ENCODE results near the gene GAN.

GAN gene

GRCh38 chr16:81360135-81360534, 45.4 kb downstream of the GAN start:
- no peak overlapping the region for H3K4me3 ChIP-seq (ENCODE audit: low read length)
- no peak for TF ChIP-seq EZH2phosphoT487 (IDR thresholded peaks at IDR 0.05; ENCODE audit: low read length)
- no peak for TF ChIP-seq EZH2 (optimal IDR thresholded peaks at IDR 0.05; ENCODE audit: low read depth, low read length)
- no peak for TF ChIP-seq CTCF (IDR thresholded peaks at IDR 0.05; ENCODE audit: low read length)
- H3K27me3 ChIP-seq (replicated peaks; ENCODE audit: insufficient read depth, low read length) = no peaks in the 10 kb centered on the region
- H3K4me1 ChIP-seq (ENCODE audit: low read length) = no peaks in the 10 kb centered on the region
- no peaks in the 10 kb centered on the region for H3F3A ChIP-seq (ENCODE audit: insufficient read depth, low read length)
- H3K9me2 ChIP-seq (replicated peaks; ENCODE audit: insufficient read depth, low read length) = no peaks in the 10 kb centered on the region
- H3K79me2 ChIP-seq (ENCODE audit: low read length) = no peaks in the 10 kb centered on the region
- H3K9me3 ChIP-seq (replicated peaks; ENCODE audit: insufficient read depth, low read length) = no peaks in the 10 kb centered on the region
- no peak overlapping the region for H3K4me2 ChIP-seq (ENCODE audit: low read depth, low read length)
- H3K27ac ChIP-seq (ENCODE audit: low read length) = no peak overlapping the region
- H2AFZ ChIP-seq (ENCODE audit: low read length) = no peak overlapping the region
- no peak for DNase-seq
- H3K9ac ChIP-seq (ENCODE audit: low read length) = no peak overlapping the region
- H3K36me3 ChIP-seq (replicated peaks; ENCODE audit: insufficient read depth, low read length) = no peaks in the 10 kb centered on the region
- no peaks in the 10 kb centered on the region for H4K20me1 ChIP-seq (ENCODE audit: insufficient read depth, low read length)

GRCh38 chr16:81365731-81366130, 51.0 kb downstream of the GAN start:
- no peaks in the 10 kb centered on the region for H3K79me2 ChIP-seq (ENCODE audit: low read length)
- H3K9me2 ChIP-seq (replicated peaks; ENCODE audit: insufficient read depth, low read length) = no peaks in the 10 kb centered on the region
- H2AFZ ChIP-seq (ENCODE audit: low read length) = no peak overlapping the region
- no peak for DNase-seq
- H3K9me3 ChIP-seq (replicated peaks; ENCODE audit: insufficient read depth, low read length) = no peaks in the 10 kb centered on the region
- no peaks in the 10 kb centered on the region for H3K36me3 ChIP-seq (replicated peaks; ENCODE audit: insufficient read depth, low read length)
- H3K4me3 ChIP-seq (ENCODE audit: low read length) = no peak overlapping the region
- no peaks in the 10 kb centered on the region for H4K20me1 ChIP-seq (ENCODE audit: insufficient read depth, low read length)
- no peaks in the 10 kb centered on the region for H3K27me3 ChIP-seq (replicated peaks; ENCODE audit: insufficient read depth, low read length)
- H3K4me2 ChIP-seq (ENCODE audit: low read depth, low read length) = no peak overlapping the region
- H3F3A ChIP-seq (ENCODE audit: insufficient read depth, low read length) = no peaks in the 10 kb centered on the region
- H3K9ac ChIP-seq (ENCODE audit: low read length) = no peak overlapping the region
- peaks cover 10% of the 10 kb centered on the region for H3K4me1 ChIP-seq (ENCODE audit: low read length)
- H3K27ac ChIP-seq (ENCODE audit: low read length) = no peak overlapping the region
- TF ChIP-seq CTCF (IDR thresholded peaks at IDR 0.05; ENCODE audit: low read length) (no peak), EZH2phosphoT487 (IDR thresholded peaks at IDR 0.05; ENCODE audit: low read length) (no peak), EZH2 (optimal IDR thresholded peaks at IDR 0.05; ENCODE audit: low read depth, low read length) (no peak)

- H3K9me3 ChIP-seq (replicated peaks; ENCODE audit: insufficient read depth, low read length) = no peaks in the 10 kb centered on the region
- TF ChIP-seq CTCF (IDR thresholded peaks at IDR 0.05; ENCODE audit: low read length) (peak; percentile 51), EZH2phosphoT487 (IDR thresholded peaks at IDR 0.05; ENCODE audit: low read length) (no peak), EZH2 (optimal IDR thresholded peaks at IDR 0.05; ENCODE audit: low read depth, low read length) (no peak)
- no peak overlapping the region for H3K27ac ChIP-seq (ENCODE audit: low read length)
- peak; percentile 34 for DNase-seq
- no peaks in the 10 kb centered on the region for H3K79me2 ChIP-seq (ENCODE audit: low read length)
- no peak overlapping the region for H2AFZ ChIP-seq (ENCODE audit: low read length)
- H3K36me3 ChIP-seq (replicated peaks; ENCODE audit: insufficient read depth, low read length) = no peaks in the 10 kb centered on the region
- no peak overlapping the region for H3K9ac ChIP-seq (ENCODE audit: low read length)
- no peaks in the 10 kb centered on the region for H3F3A ChIP-seq (ENCODE audit: insufficient read depth, low read length)
- H3K4me1 ChIP-seq (ENCODE audit: low read length) = peaks cover 11% of the 10 kb centered on the region
- H3K4me3 ChIP-seq (ENCODE audit: low read length) = no peak overlapping the region
- H3K4me2 ChIP-seq (ENCODE audit: low read depth, low read length) = no peak overlapping the region
- H3K9me2 ChIP-seq (replicated peaks; ENCODE audit: insufficient read depth, low read length) = no peaks in the 10 kb centered on the region
- no peaks in the 10 kb centered on the region for H3K27me3 ChIP-seq (replicated peaks; ENCODE audit: insufficient read depth, low read length)
- no peaks in the 10 kb centered on the region for H4K20me1 ChIP-seq (ENCODE audit: insufficient read depth, low read length)
These were observed 51.7 kb downstream of the GAN start for GRCh38 chr16:81366316-81366932.

Data from MM.1S (cell line).